H1 (cell line): ENCODE measurements around the gene STRA8. TPM values are rescaled to one million over a fixed set of nuclear protein-coding genes. Genes with fewer than 3 reads are reported as not detected.

Experiments used
- ASH2L ChIP-seq: fragments of 200-600, 300-600 bp; sonication (generic); IDR thresholded peaks from one replicate; pipeline ENCODE4 v1.7.1; 2017; ENCODE audit warnings: low read length
- polyA plus RNA-seq, 7 experiments: library from polyadenylated mRNA; depleted of rRNA in 3 of 7; stranded (reverse) in 5 of 7; unstranded in 2 of 7; fragments of >200 nt in 5 of 7; fragments of 200-250 nt in 2 of 7; gene quantifications; 1 replicate in 5 of 7; 2 replicates in 1 of 7; 4 replicates in 1 of 7; pipeline versions ENCODE4 v1.2.1 to v1.2.3, GENCODE V29; 2011 to 2013; ENCODE audit warnings: missing spikeins in 2 of 7, mixed read lengths in 2 of 7
- total RNA-seq: library from RNA; stranded (reverse); fragmentation: NEBNext Ultra II Directional; extraction: Animal tissue kit (Norgen Biotek cat#: 25700); gene quantifications from 2 replicates; pipeline ENCODE4 v1.2.1, GENCODE V29; 2021
- TF ChIP-seq, protein P1 (sequence below): IDR thresholded peaks from 2 replicates; pipeline ENCODE4 v1.6.1; 2012; ENCODE audit warnings: low read length, inconsistent platforms

Gene STRA8
- total and polyA plus RNA-seq, 2 of the 8 experiments (the other 6 are each of a cell fraction or from before 2014, with no cell fraction given), result not detected

DNA sequence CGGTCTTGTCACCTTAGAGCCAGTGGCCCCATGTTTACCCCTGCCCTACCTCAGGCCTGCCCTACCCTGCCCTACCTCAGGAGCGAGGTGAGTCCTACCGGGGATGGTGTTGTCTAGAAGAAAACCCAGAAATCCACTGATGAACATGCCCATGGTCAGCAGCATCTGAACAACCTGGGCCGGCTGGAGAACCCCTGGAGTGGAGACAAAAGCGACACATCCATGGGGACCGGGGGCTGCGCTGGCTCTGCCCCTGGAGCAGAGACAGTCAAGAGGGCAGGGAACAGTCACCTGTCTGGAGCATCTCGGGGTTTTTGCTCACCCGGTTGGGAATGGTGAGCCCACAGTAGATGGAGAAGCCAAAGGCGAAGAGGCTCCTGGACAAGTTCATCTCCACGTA is 36.3 kb downstream of the STRA8 start (continued):
- TF ChIP-seq, protein P1, sequence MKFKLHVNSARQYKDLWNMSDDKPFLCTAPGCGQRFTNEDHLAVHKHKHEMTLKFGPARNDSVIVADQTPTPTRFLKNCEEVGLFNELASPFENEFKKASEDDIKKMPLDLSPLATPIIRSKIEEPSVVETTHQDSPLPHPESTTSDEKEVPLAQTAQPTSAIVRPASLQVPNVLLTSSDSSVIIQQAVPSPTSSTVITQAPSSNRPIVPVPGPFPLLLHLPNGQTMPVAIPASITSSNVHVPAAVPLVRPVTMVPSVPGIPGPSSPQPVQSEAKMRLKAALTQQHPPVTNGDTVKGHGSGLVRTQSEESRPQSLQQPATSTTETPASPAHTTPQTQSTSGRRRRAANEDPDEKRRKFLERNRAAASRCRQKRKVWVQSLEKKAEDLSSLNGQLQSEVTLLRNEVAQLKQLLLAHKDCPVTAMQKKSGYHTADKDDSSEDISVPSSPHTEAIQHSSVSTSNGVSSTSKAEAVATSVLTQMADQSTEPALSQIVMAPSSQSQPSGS, result no peak
- no peak for TF ChIP-seq ASH2L
